ENCODE measurements around the gene OTUD6A. TPM values are rescaled to one million over a fixed set of nuclear protein-coding genes. Genes with fewer than 3 reads are reported as not detected.

OTUD6A gene
- total RNA-seq, 1 experiment from 2014 or later, result not detected

DNA sequence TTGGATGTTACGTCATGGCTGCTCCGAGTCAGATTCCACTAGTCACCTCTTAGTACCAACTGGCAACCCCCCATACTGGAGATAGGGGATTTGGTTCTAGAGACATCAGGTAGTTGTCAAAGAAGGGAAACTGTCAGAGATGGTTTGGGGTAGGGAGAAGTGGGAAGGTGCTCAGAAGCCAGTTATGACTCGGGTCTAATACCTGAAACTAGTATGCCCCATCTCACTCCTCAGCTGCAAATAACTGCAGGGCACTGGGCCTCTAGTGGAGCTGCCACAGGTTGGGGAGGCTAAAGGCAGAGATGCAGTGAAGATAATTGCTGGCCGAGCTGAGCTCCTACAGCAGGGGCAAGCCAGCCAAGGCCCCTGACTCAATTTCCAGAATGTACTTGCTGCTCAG lies 30.0 kb downstream of the OTUD6A start:
- no peak overlapping the region for H3K4me3 ChIP-seq (replicated peaks in 1 of 2; ENCODE audit: low read depth in 1 of 2, low read length in 2 of 2)
- H3K4me2 ChIP-seq (ENCODE audit: low read length), result no peak overlapping the region
- H3K9me2 ChIP-seq (ENCODE audit: insufficient read depth), result no peaks in the 10 kb centered on the region
- ATAC-seq (no peak), DNase-seq (ENCODE audit: low read depth, low spot score) (no peak)
- H3K9me3 ChIP-seq (ENCODE audit: control insufficient read depth in 1 of 2, insufficient read depth in 1 of 2, low read depth in 1 of 2, low read length in 2 of 2), result no peaks in the 10 kb centered on the region
- no peaks in the 10 kb centered on the region for H3K4me1 ChIP-seq (ENCODE audit: control insufficient read depth in 1 of 2, insufficient read depth in 2 of 2, low read length in 2 of 2)
- TF ChIP-seq EGR1 (IDR thresholded peaks at IDR 0.05; ENCODE audit: low read depth), result no peak
- TF ChIP-seq ELF1 (IDR thresholded peaks at IDR 0.05; ENCODE audit: borderline replicate concordance, low read depth), result no peak
- TF ChIP-seq ZBTB33 (IDR thresholded peaks at IDR 0.05; ENCODE audit: extremely low read depth, insufficient replicate concordance, low read length), result no peak
- TF ChIP-seq CTCF (IDR thresholded peaks at IDR 0.05 in 2 of 3, conservative IDR thresholded peaks at IDR 0.05 in 1 of 3; ENCODE audit: borderline replicate concordance in 1 of 3, insufficient read depth in 1 of 3, low read depth in 2 of 3, low read length in 2 of 3), result no peak
- no peak for TF ChIP-seq POLR2AphosphoS5 (IDR thresholded peaks at IDR 0.05; ENCODE audit: low read depth, low read length)
- TF ChIP-seq, protein P1, sequence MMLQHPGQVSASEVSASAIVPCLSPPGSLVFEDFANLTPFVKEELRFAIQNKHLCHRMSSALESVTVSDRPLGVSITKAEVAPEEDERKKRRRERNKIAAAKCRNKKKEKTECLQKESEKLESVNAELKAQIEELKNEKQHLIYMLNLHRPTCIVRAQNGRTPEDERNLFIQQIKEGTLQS (IDR thresholded peaks at IDR 0.05), result no peak
- no peak for TF ChIP-seq SIN3A (IDR thresholded peaks at IDR 0.05; ENCODE audit: low read depth)
- no peak for TF ChIP-seq SRF (IDR thresholded peaks at IDR 0.05; ENCODE audit: low read depth)
- TF ChIP-seq JUND (IDR thresholded peaks at IDR 0.05), result no peak
- TF ChIP-seq YY1 (IDR thresholded peaks at IDR 0.05; ENCODE audit: extremely low read depth, insufficient replicate concordance, low read depth, low read length), result no peak
- no peak for TF ChIP-seq ZNF274 (IDR thresholded peaks at IDR 0.05; ENCODE audit: low read depth, low read length)
- no peak for TF ChIP-seq EZH2 (IDR thresholded peaks at IDR 0.05)
- no peak for TF ChIP-seq EZH2phosphoT487 (IDR thresholded peaks at IDR 0.05; ENCODE audit: borderline replicate concordance)
- no peak for TF ChIP-seq SP1 (IDR thresholded peaks at IDR 0.05; ENCODE audit: low read depth)
- TF ChIP-seq REST (IDR thresholded peaks at IDR 0.05; ENCODE audit: low read depth), result no peak
- no peak for TF ChIP-seq FOSL1 (IDR thresholded peaks at IDR 0.05; ENCODE audit: low read depth)
- TF ChIP-seq CBX3 (IDR thresholded peaks at IDR 0.05; ENCODE audit: low read depth), result no peak
- no peak for TF ChIP-seq CEBPB (IDR thresholded peaks at IDR 0.05; ENCODE audit: low read depth)
- TF ChIP-seq TCF7L2 (IDR thresholded peaks at IDR 0.05; ENCODE audit: borderline replicate concordance, extremely low read depth, insufficient read depth, insufficient read length), result no peak
- H3K27ac ChIP-seq (ENCODE audit: low read depth, low read length), result no peak overlapping the region
- ChIA-PET CTCF (no interaction called here), RAD21 (ENCODE audit: low non-redundant PET in 1 of 2, low total read pairs in 2 of 2, uncharacterized antibody in 2 of 2, unreplicated experiment in 2 of 2) (no interaction called here), POLR2A (no interaction called here)
- intact Hi-C loops (cut with micrococcal nuclease), result loop anchor here (10.0 kb wide), 2 partner anchors 477 to 1267 kb away; partner anchors contain the start of genes EDA and EFNB1
- no peaks in the 10 kb centered on the region for H3K79me2 ChIP-seq (ENCODE audit: insufficient read depth, low read length)
- H2AFZ ChIP-seq (ENCODE audit: low read depth, low read length, poor library complexity, severe bottlenecking), result no peak overlapping the region
- no TSS peak for BruUV-seq (replicated peaks)
- no peaks in the 10 kb centered on the region for H4K20me1 ChIP-seq (ENCODE audit: insufficient read depth)
- no peak overlapping the region for H3K9ac ChIP-seq (ENCODE audit: low read length)
- H3K36me3 ChIP-seq (ENCODE audit: control insufficient read depth in 1 of 2, insufficient read depth in 2 of 2, low read length in 2 of 2), result no peaks in the 10 kb centered on the region
- H3K27me3 ChIP-seq (ENCODE audit: insufficient read depth, low read length), result no peaks in the 10 kb centered on the region

Data from HCT116 (cell line).